Measurements from ENCODE around the gene CENPX.
A peak's percentile ranks its signal among the peaks of the same experiment; 100 is the strongest.

The CENPX gene

GRCh38 chr17:82024859-82025258 is 2.2 kb upstream of the CENPX start:
- no peak overlapping the region; the same call in 1 of the 2 replicates for H3K27ac ChIP-seq
- no peak for TF ChIP-seq CTCF (conservative IDR thresholded peaks at IDR 0.05)

GRCh38 chr17:82023447-82024241 is 966 bp upstream of the CENPX start:
- H3K27ac ChIP-seq: peak overlapping the region; percentile 91
- TF ChIP-seq CTCF (conservative IDR thresholded peaks at IDR 0.05): no peak

- H3K27ac ChIP-seq: peak within 1 kb of the TSS; percentile 91
Observed at GRCh38 chr17:82022981-82023446, 336 bp upstream of the CENPX start, which contains the start of gene LRRC45. Gene LRRC45 (plus strand): TSS chr17:82023305. CDS start chr17:82023644, 339 bp downstream.

GRCh38 chr17:82021900-82022309 is 773 bp downstream of the CENPX start:
- TF ChIP-seq CTCF (conservative IDR thresholded peaks at IDR 0.05): no peak
- peak overlapping the region; percentile 91 for H3K27ac ChIP-seq

More at GRCh38 chr17:82022981-82023446, 336 bp upstream of the CENPX start, which contains the start of gene LRRC45:
- TF ChIP-seq CTCF (conservative IDR thresholded peaks at IDR 0.05): no peak

- H3K27ac ChIP-seq: peak overlapping the region; percentile 91
- peak; percentile 92 for TF ChIP-seq CTCF (conservative IDR thresholded peaks at IDR 0.05)
Observed at GRCh38 chr17:82021107-82021899, 1.4 kb downstream of the CENPX start.

GRCh38 chr17:82020572-82021106 is 2.0 kb downstream of the CENPX start:
- TF ChIP-seq CTCF (conservative IDR thresholded peaks at IDR 0.05): no peak
- peak overlapping the region; percentile 91 for H3K27ac ChIP-seq

All from VCaP (cell line).